HuH-7 (cell line): Measurements from ENCODE around the gene JAG2.

Experiments
- DNase-seq: peaks from one replicate; pipeline ENCODE4 v3.0.0; 2011; ENCODE audit warnings: low spot score

Gene JAG2

DNA sequence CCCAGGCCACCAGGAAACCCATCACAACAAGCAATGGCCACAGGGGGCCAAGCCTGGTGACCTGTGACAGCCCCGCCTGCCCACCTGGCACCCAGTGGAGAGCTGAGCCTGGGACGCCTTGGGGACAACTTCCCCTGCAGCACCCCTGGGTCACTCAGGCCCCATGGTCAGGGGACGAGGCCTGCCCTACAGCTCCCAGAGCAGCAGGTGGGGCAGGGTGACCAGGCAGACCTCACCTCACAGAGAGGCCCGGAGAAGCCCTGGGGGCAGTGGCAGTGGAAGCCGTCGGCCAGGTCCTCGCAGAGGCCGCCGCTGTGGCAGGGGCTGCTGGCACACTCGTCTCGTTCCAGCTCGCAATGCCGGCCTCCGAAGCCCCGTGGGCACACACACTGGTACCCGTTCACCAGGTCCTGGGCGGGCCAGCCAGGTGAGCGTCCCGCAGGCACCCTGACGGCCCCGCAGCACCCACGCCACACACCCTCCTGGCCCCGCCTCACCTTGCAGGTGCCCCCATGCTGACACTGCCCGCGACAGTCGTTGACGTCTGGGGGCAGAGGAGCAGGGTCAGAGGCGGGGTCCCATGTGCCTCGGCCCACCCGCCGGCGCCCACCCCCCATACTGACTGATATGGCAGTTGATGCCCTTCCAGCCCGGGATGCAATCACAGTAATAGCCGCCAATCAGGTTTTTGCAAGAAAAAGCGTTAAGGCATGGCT lies 18.1 kb downstream of the JAG2 start:
- DNase-seq = no peak

DNA sequence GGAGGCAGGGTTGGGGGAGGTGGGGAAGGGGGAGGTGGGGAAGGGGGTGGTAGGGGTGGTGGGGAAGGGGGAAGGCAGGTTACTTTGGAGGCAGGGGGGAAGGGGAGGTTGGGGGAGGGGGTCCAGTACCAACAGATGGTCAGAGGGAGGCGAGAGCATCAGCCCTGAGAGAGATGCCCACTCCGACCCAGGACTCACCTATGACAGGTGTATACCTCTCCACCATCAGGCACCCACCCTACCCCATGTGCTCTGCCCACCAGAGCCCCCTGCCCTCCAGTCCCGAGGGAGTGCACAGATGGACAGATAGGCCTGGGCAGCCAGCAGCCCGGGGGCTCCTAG lies 18.6 kb downstream of the JAG2 start:
- DNase-seq = no peak

DNA sequence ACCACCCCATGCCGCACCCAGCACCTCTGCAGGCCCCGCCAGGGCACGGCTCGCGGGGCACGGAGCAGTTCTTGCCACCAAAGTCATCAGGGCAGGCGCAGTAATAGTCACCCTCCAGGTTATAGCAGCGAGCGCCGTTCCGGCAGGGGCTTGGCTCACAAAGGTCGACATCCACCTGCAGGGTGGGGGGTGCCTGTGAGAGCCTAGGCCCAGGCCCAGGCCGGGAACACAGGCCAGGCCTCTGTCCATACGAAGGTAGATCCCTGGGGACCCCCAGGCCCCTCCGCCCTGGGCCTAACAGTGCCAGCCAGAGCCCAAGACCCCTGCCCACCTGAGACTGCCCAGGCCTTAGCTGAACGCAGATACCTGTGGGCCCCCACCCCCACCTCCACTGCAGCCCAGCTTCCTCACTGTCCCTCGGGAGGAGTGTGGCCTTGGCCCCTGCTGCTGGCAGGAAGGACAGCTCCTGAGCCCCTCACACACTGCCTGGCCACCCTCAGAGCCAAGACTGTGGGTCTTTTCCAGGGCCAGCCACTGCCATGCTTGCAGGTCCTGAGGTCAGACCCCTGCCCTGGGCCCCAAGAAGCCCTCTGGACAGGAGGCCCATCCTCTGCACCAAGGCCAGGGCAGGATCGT lies 19.3 kb downstream of the JAG2 start:
- DNase-seq = no peak

DNA sequence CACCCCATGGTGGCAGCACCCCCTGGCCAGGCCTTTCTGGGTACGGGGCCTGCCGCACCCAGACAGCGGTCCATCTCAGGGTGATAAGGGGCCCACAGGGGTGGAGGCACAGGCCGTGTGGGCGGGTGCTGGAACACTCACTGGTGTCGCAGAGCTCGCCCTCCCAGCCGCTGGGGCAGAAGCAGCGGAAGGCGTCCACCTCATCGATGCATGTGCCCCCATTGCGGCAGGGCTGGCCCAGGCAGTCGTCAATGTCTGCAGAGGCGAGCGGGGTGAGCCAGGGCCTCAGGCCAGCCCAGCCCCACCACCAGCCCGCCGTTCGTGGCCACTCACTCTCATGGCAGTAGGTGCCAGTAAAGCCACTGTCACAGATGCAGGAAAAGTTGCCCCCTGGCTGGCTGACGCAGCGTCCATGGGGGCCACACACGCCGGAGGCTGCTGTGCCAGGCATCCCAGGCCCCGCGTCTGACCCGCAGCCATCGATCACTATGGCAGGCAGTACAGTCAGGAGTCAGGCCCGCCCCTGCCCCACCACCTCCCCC lies 19.9 kb downstream of the JAG2 start:
- no peak for DNase-seq

DNA sequence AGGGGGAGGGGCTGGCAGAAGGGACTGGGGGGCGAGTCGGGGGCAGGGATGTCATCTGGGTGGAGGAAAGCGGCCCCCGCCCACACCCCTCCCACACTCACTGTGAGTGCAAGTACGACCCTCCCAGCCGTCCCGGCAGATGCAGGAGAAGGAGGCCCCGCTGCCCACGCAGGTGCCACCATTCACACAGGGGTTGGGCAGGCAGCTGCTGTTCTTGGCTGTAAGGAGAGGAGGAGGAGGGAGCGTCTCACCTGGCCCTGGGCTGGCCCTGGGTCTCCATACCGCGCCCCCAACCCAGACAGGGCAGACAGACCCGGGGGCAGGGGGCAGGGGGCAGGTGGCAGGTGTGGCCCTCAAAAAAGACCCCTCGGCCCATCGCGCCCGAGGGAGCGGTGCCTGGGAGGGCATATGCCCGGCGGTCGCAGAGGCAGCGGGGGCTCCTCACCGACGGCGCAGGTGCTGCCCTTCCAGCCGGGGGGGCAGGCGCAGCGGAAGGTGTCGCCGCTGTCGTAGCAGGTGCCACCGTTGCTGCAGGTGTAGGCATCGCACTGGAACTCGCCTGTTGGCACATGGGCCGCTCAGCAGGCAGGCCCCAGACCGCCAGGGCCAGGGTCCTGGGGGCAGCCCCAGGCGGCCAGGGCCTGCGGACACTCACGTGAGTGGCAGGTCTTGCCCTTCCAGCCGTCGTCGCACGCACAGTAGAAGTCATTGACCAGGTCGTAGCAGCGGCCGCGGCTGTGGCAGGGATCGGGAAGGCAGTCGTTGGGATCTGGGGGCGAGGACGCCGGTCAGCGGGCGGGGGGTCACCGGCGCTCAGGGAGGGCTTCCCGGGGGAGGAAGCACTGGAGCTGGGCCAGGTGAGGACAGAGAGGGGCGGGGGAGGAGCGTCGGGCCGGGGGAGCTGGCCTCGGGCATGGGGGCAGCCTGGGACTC lies 20.6 kb downstream of the JAG2 start:
- no peak for DNase-seq

DNA sequence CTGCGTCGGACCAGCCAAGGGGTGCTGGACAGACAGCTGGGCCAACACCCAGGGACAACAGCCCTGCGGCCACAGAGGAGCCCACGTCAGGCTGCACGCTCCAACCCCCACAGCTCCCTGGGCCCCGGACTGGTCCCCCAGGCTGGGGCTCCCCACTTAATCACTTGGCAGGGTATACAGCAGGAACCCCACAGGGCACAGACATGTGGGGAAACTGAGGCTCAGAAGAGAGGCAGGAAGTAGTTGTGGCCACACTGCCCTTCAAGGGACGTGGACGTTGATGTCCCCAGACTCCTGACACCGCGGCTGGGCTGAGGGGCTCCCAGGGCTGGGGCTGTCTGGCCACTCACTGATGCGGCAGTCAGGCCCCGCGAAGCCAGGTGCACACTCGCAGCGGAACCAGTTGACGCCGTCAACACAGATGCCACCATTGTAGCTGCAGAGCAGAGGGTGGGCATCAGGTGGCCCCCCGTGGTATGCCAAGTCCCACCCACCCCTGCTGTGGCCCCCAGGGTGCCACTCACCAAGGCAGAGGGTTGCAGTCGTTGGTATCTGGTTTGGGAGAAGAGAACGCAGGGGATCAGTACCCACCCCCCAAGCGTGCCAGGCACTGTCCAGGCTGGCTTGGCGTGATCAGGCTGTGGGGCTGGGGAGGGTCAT lies 21.5 kb downstream of the JAG2 start:
- no peak for DNase-seq

DNA sequence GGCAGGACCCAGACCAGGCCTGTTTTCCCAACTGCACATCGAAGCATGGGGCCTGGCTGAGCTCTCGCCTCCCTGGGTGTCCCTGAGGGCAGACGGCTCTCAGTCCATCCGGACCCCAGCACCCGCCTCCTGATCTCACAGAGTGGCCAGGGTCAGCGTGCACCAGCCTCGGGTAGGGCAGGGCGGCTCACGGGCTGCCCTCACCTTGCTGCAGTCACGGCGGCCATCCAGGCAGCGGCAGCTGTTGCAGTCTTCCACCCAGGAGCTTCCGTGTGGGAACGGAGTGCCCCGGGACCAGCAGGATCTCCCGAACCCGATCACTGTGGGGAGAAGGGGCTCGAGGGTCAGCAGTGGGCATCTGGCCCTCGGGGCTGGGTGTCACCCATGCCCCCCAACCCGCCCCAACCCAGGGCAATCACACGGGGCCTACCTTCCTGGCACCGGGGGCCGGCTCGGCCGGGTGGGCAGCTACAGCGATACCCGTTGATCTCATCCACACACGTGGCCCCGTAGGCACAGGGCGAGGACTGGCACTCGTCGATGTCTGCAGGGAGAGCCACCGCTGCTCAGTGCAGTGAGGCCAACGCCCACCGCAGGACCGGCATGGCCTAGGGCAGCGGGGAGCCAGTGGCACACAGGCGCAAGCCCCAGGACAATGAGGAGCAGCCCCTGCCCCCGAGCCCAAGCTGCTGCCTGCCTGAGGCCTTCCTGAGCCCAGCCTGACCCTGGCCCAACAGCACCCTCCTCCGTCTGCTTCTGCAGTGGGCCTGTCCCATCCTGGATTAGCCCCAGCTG lies 22.2 kb downstream of the JAG2 start:
- DNase-seq = no peak

DNA sequence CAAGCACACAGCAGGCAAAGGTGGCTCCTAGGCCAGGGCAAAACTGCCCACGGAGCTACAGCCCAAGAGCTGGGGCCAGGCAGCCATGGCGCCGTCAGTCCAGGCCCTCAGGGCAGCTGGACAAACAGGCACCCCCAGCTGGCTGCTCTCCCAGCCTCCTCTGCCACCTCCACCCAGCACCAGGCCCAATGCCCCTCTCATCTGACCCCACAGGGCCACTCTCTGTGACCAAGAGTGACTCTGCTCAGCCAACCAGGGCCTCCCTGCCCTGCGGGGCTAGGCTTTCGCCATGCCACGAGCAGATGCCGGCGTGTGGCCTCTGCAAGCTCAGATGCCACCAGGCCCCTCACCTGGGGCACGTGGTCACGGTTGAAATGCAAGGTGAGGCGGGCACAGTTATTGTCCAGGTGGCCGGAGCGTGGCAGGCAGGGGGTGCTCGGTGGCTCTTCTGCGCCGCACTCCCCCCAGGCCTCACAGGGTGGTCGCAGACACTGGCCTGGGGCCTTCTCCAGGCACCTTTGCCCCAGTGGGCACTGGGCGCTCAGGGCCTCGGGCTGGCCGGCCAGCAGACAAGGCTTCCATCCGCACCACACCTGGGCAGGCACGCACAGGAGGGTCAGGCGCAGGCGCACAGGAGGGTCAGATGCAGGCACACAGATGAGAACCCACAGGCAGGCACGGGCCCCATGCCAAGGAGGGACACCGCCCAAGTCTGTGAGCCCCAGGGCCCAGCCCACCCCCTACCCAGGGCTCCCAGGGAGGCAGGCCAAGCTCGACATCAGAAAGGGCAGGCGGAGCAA lies 23.0 kb downstream of the JAG2 start:
- DNase-seq = no peak

DNA sequence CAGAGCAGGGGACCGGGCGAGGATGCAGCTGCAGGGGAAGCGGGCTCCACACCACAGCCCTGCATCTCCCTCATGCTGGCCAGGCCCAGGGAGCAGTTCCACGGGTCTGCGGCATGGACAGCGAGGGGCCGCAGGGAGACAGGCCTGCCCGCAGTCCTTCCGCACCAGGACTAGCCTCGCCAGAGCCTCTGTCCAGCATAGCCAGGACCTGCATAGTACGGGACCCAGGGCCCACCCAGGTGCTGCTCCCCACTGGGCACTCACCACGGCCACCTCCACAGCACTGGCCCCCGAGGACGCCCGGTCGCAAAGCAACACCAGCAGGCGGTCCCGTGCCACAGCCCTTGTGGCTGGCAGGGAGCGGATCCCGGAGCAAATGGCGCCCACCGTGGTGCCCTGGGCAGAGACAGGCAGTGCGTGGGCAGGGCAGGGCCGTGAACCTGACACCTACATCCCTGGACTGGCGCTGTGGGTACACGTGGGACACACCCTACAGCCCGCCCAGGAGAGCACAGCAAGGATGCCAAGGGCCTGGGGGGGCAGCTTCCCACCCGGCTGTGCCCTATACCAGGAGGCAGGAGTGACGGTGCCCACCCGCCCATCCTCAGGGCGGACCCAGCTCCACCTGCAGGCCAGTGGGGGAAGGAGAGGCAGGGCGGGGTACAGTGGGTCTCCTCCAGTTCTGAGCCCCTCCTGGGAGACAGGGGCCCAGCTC lies 23.8 kb downstream of the JAG2 start:
- DNase-seq = no peak

DNA sequence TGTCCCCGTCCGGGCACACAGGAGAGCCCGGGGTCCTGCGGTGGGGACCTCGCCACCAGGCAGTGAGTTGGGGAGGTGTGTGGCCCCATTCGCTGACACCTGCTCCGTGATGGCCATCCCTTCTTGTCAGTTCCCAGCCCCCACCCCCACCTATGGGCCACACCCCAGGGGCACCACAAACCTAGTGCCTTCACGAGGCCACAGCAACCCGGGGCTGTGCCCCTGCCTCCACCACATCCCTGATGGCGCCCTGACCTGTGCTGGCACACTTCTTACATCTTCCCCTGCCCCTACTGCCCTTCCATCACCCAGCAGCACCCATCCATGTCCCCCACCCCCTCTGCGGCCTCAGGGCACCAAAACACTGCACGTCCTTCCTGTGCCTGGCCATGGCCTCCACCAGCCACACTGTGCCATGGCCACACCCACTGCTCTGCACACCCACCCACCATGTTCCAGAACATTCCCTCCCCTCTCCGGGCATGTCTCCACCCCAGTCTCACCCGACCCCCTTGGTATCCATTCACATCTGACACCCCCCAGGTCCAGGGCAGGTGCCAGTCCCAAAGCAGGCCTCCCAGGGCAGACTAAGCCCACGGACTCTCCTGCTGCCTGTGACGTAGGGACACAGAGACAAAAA lies 24.4 kb downstream of the JAG2 start:
- DNase-seq = no peak

DNA sequence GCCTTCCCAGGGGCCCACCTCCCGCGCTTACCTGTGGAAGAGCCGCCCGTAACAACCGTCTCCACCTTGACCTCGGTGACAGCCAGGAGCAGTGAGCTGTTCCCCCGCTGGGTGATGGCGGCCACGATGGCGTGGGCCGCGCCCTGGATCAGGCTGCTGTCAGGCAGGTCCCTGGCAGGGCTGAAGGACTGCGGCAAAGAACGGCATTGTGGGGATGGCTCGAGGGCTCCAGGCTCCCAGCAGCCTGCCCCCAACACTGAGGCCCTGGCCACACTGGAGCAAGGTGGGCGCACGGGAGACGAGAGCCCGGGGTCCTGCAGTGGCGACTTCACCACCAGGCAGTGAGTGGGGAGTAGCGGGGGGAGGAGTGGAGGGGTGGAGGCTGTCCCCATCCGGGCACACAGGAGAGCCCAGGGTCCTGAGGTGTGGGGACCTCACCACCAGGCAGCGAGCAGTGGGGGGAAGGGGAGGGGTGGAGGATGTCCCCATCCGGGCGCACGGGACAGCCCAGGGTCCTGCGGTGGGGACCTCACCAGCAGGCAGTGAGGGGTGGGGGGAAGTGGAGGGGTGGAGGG lies 25.0 kb downstream of the JAG2 start:
- no peak for DNase-seq

DNA sequence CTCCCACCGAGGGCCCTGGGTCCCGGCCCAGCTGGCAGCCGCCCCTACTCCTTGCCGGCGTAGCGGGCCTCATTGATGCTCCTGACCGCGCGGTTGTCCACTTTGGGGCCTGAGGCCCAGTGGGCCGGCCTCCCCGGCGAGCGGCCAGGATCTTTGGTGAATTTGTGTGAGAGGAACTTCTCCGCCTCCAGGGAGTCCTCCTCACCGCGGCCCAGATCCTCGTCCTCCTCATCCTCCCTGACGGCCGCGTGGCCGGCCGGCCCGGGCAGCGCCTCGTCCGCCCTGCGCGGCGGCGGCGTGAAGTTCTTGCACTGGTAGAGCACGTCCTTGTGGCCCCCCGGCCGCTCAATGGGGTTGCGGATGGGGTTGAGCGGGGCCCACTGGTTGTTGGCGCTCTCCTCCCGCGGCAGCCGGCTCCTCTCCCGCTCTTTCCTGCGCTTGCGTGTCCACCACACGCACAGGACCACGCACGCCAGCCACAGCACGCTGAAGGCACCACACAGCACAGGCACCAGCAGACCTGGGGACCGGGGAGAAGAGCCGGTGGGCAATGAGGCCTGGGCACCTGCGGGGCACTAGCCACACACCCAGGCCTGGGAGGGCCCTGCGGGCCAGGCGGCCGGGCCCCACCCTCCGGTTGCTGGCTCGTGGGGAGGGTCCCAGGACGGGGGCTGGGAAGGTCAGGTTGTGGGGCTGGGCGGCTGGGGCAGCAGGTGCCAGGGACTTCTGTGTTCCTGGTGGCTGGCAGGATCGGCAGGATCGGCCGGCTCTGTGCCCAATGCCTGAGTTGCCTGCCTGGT lies 25.7 kb downstream of the JAG2 start:
- no peak for DNase-seq

DNA sequence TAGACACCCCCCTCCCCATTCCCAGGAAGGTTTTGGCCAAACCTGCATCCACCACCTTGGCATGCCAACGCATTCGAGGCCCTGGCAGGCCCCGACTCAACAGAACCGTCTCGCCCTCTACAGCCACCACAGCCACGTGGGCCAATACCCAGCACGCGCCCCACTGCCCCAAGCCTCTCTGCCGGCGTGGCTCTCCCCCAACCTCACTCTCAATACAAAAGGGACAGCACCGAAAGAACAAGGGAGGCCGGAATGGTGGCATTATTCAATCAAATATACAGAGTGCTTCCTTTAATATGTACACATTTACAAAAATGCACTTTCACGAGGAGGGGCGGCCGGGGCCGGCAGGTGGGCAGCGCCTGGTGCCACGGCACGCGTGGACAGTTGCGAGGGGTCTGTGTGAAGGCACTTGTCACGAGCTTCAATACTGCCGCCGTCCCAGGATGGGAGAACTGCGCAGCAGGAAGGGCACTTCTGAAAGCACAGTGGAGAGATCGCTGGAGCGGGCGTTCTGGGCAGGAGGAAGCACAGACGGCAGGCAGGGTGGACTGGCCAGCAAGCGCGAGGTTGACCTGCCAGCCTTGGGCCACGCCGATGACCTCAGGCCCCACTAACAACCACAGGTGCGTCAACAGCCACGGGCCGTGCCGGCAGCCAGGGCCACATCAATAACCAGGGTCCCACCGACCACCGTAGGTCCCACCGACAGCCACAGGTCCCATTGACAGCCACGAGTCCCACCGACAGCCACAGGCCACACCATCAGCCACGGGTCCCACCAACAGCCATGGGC lies 26.9 kb downstream of the JAG2 start:
- no peak for DNase-seq

DNA sequence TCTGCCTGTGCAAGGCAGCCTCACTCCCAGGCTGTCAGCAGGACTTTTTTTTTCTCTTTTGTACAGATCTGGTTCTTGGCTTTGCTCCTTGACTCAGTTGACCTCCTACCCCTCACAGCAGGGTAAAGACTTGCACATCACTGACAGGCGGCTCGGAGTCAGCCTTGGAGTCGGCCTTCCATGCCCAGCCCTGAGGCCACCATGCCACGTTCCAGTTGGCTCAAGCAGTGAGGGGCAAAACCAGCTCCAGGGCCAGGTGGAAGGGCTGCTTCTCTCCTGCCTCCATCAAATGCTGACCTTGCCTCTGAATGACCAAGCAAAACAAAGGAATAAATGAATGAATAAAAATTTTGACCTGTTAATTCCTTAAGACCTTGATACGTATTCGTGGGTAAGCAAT lies 27.6 kb downstream of the JAG2 start:
- no peak for DNase-seq

DNA sequence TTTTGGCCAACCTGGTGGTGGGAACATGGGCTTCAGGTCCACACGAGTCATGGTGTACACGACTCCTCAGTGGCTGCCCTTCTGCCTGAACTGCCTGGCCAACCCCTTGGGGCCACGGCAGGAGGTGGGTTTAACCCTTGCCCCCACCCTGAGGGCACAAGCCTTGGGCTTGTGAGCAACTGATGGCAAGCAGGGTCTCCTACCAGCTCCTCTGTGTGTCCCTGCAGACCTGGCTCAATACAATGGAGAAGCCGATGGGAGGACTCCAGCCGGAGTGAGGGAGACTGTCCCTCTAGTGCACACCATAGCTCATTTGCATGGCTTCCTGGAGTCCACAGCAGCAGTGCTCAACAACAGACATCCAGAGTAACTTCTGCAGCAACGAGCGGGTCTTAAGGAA lies 28.0 kb downstream of the JAG2 start:
- no peak for DNase-seq

DNA sequence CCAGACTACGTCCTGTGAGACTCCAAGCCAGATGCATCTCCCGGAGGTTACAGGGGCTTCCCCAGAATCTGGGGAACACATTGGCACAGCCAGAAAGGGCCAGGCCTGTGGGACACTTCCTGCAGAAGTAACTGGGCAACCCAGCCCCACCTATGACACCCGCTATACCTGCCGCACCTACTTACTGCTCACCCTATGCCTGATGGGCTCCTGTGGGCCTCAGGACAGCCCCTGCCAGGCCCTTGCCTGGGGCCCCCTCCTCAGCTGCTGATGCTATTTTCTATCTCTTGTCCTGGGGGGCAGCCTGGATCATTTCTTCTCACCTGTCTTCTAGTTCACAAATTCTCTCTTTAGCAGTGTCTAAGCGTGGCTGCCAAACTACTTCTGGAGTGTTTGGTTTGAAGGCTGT lies 28.7 kb downstream of the JAG2 start:
- DNase-seq = no peak

DNA sequence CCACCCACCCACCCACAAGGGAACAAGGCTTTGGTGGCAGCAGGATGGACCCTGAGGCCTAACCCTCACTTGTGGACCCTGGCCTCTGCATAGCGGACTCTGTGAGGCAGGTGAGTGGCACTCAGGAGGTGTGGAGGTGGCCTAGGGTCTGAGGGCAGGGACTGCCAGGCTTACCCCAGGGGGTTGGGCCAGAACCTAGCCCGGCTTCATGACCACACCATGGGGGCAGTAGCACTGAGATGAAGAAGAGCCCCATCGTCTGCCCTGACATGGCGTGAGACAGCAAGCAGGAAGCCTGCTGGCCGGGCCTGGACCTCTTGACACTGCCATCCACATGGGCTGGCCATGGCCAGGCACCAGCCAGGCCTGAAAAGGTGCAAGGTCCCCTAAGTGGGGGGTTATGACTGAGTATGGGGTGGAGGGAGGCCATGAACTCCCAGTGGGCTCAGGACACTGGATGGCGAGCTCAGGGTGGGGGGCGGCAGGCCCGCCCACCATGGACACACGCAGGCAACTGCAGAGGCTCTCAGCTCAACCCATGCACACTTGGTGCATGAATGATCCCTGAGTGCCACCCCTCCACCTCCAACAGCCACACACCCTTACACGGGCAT lies 29.3 kb downstream of the JAG2 start:
- DNase-seq = no peak
